Measurements from ENCODE around the gene GPR87. TPM values are rescaled to one million over a fixed set of nuclear protein-coding genes. Genes with fewer than 3 reads are reported as not detected.
A peak's percentile ranks its signal among the peaks of the same experiment; 100 is the strongest.

Gene GPR87
- total and polyA plus RNA-seq, 2 experiments from 2014 or later, result 7.0 to 11.0 TPM

- no peaks in the 10 kb centered on the region for H3K4me1 ChIP-seq (ENCODE audit: insufficient read depth)
- H3K79me2 ChIP-seq, result no peaks in the 10 kb centered on the region
- H3K9me3 ChIP-seq (ENCODE audit: low read depth), result no peaks in the 10 kb centered on the region
Observed at GRCh38 chr3:151296226-151296625, 20.4 kb downstream of the GPR87 start.

GRCh38 chr3:151293127-151293526 is 23.5 kb downstream of the GPR87 start:
- no peaks in the 10 kb centered on the region for H3K9me2 ChIP-seq (replicated peaks; ENCODE audit: insufficient read depth)
- no peak for DNase-seq (ENCODE audit: low spot score)
- no peaks in the 10 kb centered on the region for H4K20me1 ChIP-seq (ENCODE audit: insufficient read depth, poor library complexity, severe bottlenecking)
- H3K27me3 ChIP-seq, result no peaks in the 10 kb centered on the region
- TF ChIP-seq CTCF (IDR thresholded peaks at IDR 0.05; ENCODE audit: poor library complexity) (no peak), EZH2phosphoT487 (IDR thresholded peaks at IDR 0.05; ENCODE audit: low read depth, severe bottlenecking, unreplicated experiment) (no peak), EZH2 (IDR thresholded peaks at IDR 0.05; ENCODE audit: borderline replicate concordance) (no peak)
- no peaks in the 10 kb centered on the region for H3K79me2 ChIP-seq
- no peaks in the 10 kb centered on the region for H3K36me3 ChIP-seq (replicated peaks; ENCODE audit: insufficient read depth, low read depth)
- no peaks in the 10 kb centered on the region for H3K9me3 ChIP-seq (ENCODE audit: low read depth)
- H3K4me3 ChIP-seq, result no peak overlapping the region
- H2AFZ ChIP-seq, result no peak overlapping the region
- no peak overlapping the region for H3K27ac ChIP-seq
- no peaks in the 10 kb centered on the region for H3K4me1 ChIP-seq (ENCODE audit: insufficient read depth)
- no peak overlapping the region for H3K4me2 ChIP-seq
- 47% methylated on average over 6 of the region's 6 CpGs for WGBS (ENCODE audit: low lambda C conversion rate, missing lambda C conversion rate)

More at GRCh38 chr3:151296226-151296625, 20.4 kb downstream of the GPR87 start:
- Histone ChIP-seq H3K36me3 (replicated peaks; ENCODE audit: insufficient read depth, low read depth) (no peaks in the 10 kb centered on the region), H3K4me3 (no peak overlapping the region), H3K27ac (no peak overlapping the region), H3K4me2 (no peak overlapping the region), H3K27me3 (no peaks in the 10 kb centered on the region), H4K20me1 (ENCODE audit: insufficient read depth, poor library complexity, severe bottlenecking) (no peaks in the 10 kb centered on the region), H2AFZ (no peak overlapping the region), H3K9me2 (replicated peaks; ENCODE audit: insufficient read depth) (no peaks in the 10 kb centered on the region)
- 93% methylated on average over 3 of the region's 3 CpGs for WGBS (ENCODE audit: low lambda C conversion rate, missing lambda C conversion rate)
- TF ChIP-seq EZH2 (IDR thresholded peaks at IDR 0.05; ENCODE audit: borderline replicate concordance), result no peak
- no peak for TF ChIP-seq CTCF (IDR thresholded peaks at IDR 0.05; ENCODE audit: poor library complexity)
- no peak for TF ChIP-seq EZH2phosphoT487 (IDR thresholded peaks at IDR 0.05; ENCODE audit: low read depth, severe bottlenecking, unreplicated experiment)
- no peak for DNase-seq (ENCODE audit: low spot score)

- no peak overlapping the region for H3K4me3 ChIP-seq
- H3K36me3 ChIP-seq (replicated peaks; ENCODE audit: insufficient read depth, low read depth), result no peaks in the 10 kb centered on the region
- no peak overlapping the region for H3K27ac ChIP-seq
- H4K20me1 ChIP-seq (ENCODE audit: insufficient read depth, poor library complexity, severe bottlenecking), result no peaks in the 10 kb centered on the region
- no peak overlapping the region for H3K4me2 ChIP-seq
- DNase-seq (ENCODE audit: low spot score), result no peak
- H3K9me3 ChIP-seq (ENCODE audit: low read depth), result no peaks in the 10 kb centered on the region
- no peaks in the 10 kb centered on the region for H3K27me3 ChIP-seq
- H3K9me2 ChIP-seq (replicated peaks; ENCODE audit: insufficient read depth), result no peaks in the 10 kb centered on the region
- H2AFZ ChIP-seq, result no peak overlapping the region
- 54% methylated on average over 3 of the region's 3 CpGs for WGBS (ENCODE audit: low lambda C conversion rate, missing lambda C conversion rate)
- H3K79me2 ChIP-seq, result no peaks in the 10 kb centered on the region
- H3K4me1 ChIP-seq (ENCODE audit: insufficient read depth), result no peaks in the 10 kb centered on the region
- TF ChIP-seq EZH2phosphoT487 (IDR thresholded peaks at IDR 0.05; ENCODE audit: low read depth, severe bottlenecking, unreplicated experiment) (no peak), CTCF (IDR thresholded peaks at IDR 0.05; ENCODE audit: poor library complexity) (peak; percentile 62)
Observed at GRCh38 chr3:151290673-151291072, 25.9 kb downstream of the GPR87 start.

- no peaks in the 10 kb centered on the region for H3K79me2 ChIP-seq
- no peaks in the 10 kb centered on the region for H3K27me3 ChIP-seq
- no peak overlapping the region for H3K27ac ChIP-seq
- no peak overlapping the region for H3K4me3 ChIP-seq
- H3K4me1 ChIP-seq (ENCODE audit: insufficient read depth), result no peaks in the 10 kb centered on the region
- TF ChIP-seq CTCF (IDR thresholded peaks at IDR 0.05; ENCODE audit: poor library complexity), result no peak
- no peak for TF ChIP-seq EZH2phosphoT487 (IDR thresholded peaks at IDR 0.05; ENCODE audit: low read depth, severe bottlenecking, unreplicated experiment)
- no peak for TF ChIP-seq EZH2 (IDR thresholded peaks at IDR 0.05; ENCODE audit: borderline replicate concordance)
- 28% methylated on average over 3 of the region's 3 CpGs for WGBS (ENCODE audit: low lambda C conversion rate, missing lambda C conversion rate)
- no peaks in the 10 kb centered on the region for H3K36me3 ChIP-seq (replicated peaks; ENCODE audit: insufficient read depth, low read depth)
- no peak for DNase-seq (ENCODE audit: low spot score)
- no peak overlapping the region for H3K4me2 ChIP-seq
- no peaks in the 10 kb centered on the region for H4K20me1 ChIP-seq (ENCODE audit: insufficient read depth, poor library complexity, severe bottlenecking)
- H3K9me2 ChIP-seq (replicated peaks; ENCODE audit: insufficient read depth), result no peaks in the 10 kb centered on the region
- no peak overlapping the region for H2AFZ ChIP-seq
- no peaks in the 10 kb centered on the region for H3K9me3 ChIP-seq (ENCODE audit: low read depth)
Observed at GRCh38 chr3:151289445-151289844, 27.2 kb downstream of the GPR87 start.
